DMS53 (cell line): ENCODE data around the gene SNURF.
"Not testable (repeated sequence)": the region's sequence is repeated elsewhere in the genome, so short reads cannot be mapped to it uniquely, and the experiment has no call there.

ENCODE experiments used
- DNase-seq: peaks from one replicate; lab custom pipeline; 2025; lab: John Stamatoyannopoulos, UW

SNURF gene

GRCh38 chr15:24971052-24971451, 16.3 kb downstream of the SNURF start:
- no peak for DNase-seq

GRCh38 chr15:24971772-24972171, 17.0 kb downstream of the SNURF start:
- DNase-seq: no peak

- not testable (repeated sequence) for DNase-seq
Measured at GRCh38 chr15:24972707-24973106, 17.9 kb downstream of the SNURF start.

GRCh38 chr15:24976932-24977331, 22.1 kb downstream of the SNURF start:
- peak; percentile 3 for DNase-seq

GRCh38 chr15:24977686-24978085, 22.9 kb downstream of the SNURF start:
- DNase-seq: no peak

GRCh38 chr15:24985224-24985623, 30.4 kb downstream of the SNURF start:
- DNase-seq: no peak

- no peak for DNase-seq
Measured at GRCh38 chr15:24986653-24987052, 31.9 kb downstream of the SNURF start.
